Measurements from ENCODE around the gene PHF24.
"Not testable (repeated sequence)": the region's sequence is repeated elsewhere in the genome, so short reads cannot be mapped to it uniquely, and the experiment has no call there.

Gene PHF24

DNA sequence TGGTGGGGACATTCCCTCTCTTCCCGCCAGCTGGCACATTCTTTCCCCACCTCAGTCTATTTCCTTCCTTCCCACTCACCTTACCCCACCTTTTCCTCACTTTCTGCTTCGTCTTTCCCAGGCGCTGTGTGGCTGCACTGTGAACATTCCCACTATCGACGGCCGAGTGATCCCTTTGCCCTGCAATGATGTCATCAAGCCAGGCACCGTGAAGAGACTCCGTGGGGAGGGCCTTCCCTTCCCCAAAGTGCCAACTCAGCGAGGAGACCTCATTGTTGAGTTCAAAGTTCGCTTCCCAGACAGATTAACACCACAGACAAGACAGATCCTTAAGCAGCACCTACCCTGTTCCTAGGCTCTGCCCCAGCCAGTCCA, 38.8 kb downstream of the PHF24 start:
- peaks cover 8% of the 10 kb centered on the region for H3K4me1 Mint-ChIP-seq (ENCODE audit: low read depth)
- H3K27ac Mint-ChIP-seq: no peak overlapping the region
- H3K4me3 Mint-ChIP-seq: no peak overlapping the region
- H3K36me3 Mint-ChIP-seq (ENCODE audit: low read depth): peaks cover 3% of the 10 kb centered on the region
- no peaks in the 10 kb centered on the region for H3K9me3 Mint-ChIP-seq
- DNase-seq (ENCODE audit: low spot score): no peak
- H3K27me3 Mint-ChIP-seq (ENCODE audit: low read depth): no peaks in the 10 kb centered on the region

DNA sequence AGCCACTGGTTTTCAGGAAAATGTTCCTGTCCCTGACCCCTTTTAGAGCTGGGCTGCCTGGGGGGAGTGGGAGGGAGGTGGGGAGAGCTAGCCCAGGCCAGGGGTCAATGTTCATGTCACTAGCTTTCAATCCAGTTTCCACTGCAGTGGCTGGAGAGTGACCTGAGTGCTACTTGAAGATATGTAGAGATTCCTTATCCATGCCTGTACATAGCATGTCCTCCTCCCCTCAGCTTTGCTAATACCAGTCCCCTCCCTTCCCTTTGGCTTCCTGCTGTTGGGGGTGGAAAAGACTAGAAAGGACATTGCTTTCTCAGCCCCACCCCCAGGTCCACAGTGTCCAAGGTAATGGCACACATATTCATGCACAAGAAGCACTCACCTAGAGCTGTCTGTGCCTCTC, 39.3 kb downstream of the PHF24 start:
- Mint-ChIP-seq H3K9me3 (no peaks in the 10 kb centered on the region), H3K36me3 (ENCODE audit: low read depth) (peaks cover 3% of the 10 kb centered on the region), H3K27ac (no peak overlapping the region), H3K4me1 (ENCODE audit: low read depth) (peaks cover 7% of the 10 kb centered on the region), H3K27me3 (ENCODE audit: low read depth) (no peaks in the 10 kb centered on the region), H3K4me3 (no peak overlapping the region)
- no peak for DNase-seq (ENCODE audit: low spot score)

DNA sequence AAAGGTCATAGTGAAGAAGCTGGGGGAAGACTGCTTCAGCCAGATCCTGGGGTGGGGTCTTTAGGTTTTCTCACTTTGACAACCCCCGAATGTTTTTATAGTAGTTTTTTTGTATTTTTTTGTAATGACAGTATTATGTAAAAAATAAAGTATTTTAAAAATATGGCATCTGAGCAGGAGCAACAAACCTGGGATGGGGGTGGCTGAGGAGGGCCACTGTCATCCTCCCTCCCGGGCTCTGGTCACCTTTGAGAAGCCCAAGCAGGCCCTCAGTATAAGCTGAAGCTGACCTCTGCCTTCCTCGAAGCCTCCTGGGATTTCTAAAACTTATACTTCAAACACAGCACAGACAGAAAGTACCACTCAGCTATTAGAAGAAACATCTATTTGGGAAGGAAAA, 40.2 kb downstream of the PHF24 start:
- Mint-ChIP-seq H3K36me3 (ENCODE audit: low read depth) (peaks cover 3% of the 10 kb centered on the region), H3K4me1 (ENCODE audit: low read depth) (peaks cover 7% of the 10 kb centered on the region), H3K9me3 (no peaks in the 10 kb centered on the region), H3K4me3 (no peak overlapping the region), H3K27ac (no peak overlapping the region), H3K27me3 (ENCODE audit: low read depth) (no peaks in the 10 kb centered on the region)
- DNase-seq (ENCODE audit: low spot score): no peak

DNA sequence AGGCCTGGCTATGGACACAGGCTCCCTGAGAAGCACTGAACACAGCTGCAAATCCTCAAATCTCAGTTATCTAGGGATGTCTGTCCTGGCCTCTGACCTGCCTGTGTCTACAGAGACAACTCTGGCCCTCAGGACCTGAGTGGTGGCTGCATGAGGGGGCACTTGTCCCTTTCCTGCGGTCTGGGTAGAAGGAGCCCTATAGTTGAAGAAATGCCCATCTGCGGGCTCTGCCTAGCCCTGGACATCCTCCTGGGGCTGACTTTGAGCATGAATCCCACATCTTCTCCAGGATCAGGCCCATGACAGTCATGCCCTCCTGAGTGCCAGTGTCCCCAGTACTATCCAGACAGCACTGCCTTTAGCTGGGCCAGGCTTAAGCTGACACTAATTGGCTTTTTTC, 41.5 kb downstream of the PHF24 start:
- Mint-ChIP-seq H3K27ac (no peak overlapping the region), H3K36me3 (ENCODE audit: low read depth) (peaks cover 3% of the 10 kb centered on the region), H3K4me3 (no peak overlapping the region), H3K9me3 (no peaks in the 10 kb centered on the region), H3K27me3 (ENCODE audit: low read depth) (no peaks in the 10 kb centered on the region), H3K4me1 (ENCODE audit: low read depth) (peaks cover 7% of the 10 kb centered on the region)
- no peak for DNase-seq (ENCODE audit: low spot score)

- Mint-ChIP-seq H3K4me1 (ENCODE audit: low read depth) (peaks cover 7% of the 10 kb centered on the region), H3K4me3 (no peak overlapping the region)
These were observed 42.6 kb downstream of the PHF24 start for GRCh38 chr9:35000535-35001284.

GRCh38 chr9:35001285-35001677, 43.2 kb downstream of the PHF24 start:
- H3K27ac Mint-ChIP-seq: no peak overlapping the region
- no peaks in the 10 kb centered on the region for H3K9me3 Mint-ChIP-seq
- peaks cover 3% of the 10 kb centered on the region for H3K36me3 Mint-ChIP-seq (ENCODE audit: low read depth)
- H3K27me3 Mint-ChIP-seq (ENCODE audit: low read depth): no peaks in the 10 kb centered on the region
- no peak overlapping the region for H3K4me3 Mint-ChIP-seq
- DNase-seq (ENCODE audit: low spot score): no peak
- H3K4me1 Mint-ChIP-seq (ENCODE audit: low read depth): peaks cover 7% of the 10 kb centered on the region

More at GRCh38 chr9:35000535-35001284, 42.6 kb downstream of the PHF24 start:
- H3K27ac Mint-ChIP-seq: no peak overlapping the region
- DNase-seq (ENCODE audit: low spot score): no peak
- no peaks in the 10 kb centered on the region for H3K9me3 Mint-ChIP-seq
- no peaks in the 10 kb centered on the region for H3K27me3 Mint-ChIP-seq (ENCODE audit: low read depth)
- H3K36me3 Mint-ChIP-seq (ENCODE audit: low read depth): peaks cover 3% of the 10 kb centered on the region

GRCh38 chr9:35001803-35002502, 43.9 kb downstream of the PHF24 start:
- Mint-ChIP-seq H3K27ac (no peak overlapping the region), H3K9me3 (no peaks in the 10 kb centered on the region)

GRCh38 chr9:35002623-35003022, 44.5 kb downstream of the PHF24 start:
- Mint-ChIP-seq H3K27me3 (ENCODE audit: low read depth) (no peaks in the 10 kb centered on the region), H3K4me1 (ENCODE audit: low read depth) (peaks cover 5% of the 10 kb centered on the region), H3K27ac (no peak overlapping the region), H3K36me3 (ENCODE audit: low read depth) (no peaks in the 10 kb centered on the region), H3K9me3 (no peaks in the 10 kb centered on the region), H3K4me3 (no peak overlapping the region)
- DNase-seq (ENCODE audit: low spot score): no peak

More at GRCh38 chr9:35001803-35002502, 43.9 kb downstream of the PHF24 start:
- H3K27me3 Mint-ChIP-seq (ENCODE audit: low read depth): no peaks in the 10 kb centered on the region
- peaks cover 6% of the 10 kb centered on the region for H3K4me1 Mint-ChIP-seq (ENCODE audit: low read depth)
- no peak for DNase-seq (ENCODE audit: low spot score)
- no peak overlapping the region for H3K4me3 Mint-ChIP-seq
- peaks cover under 1% of the 10 kb centered on the region for H3K36me3 Mint-ChIP-seq (ENCODE audit: low read depth)

DNA sequence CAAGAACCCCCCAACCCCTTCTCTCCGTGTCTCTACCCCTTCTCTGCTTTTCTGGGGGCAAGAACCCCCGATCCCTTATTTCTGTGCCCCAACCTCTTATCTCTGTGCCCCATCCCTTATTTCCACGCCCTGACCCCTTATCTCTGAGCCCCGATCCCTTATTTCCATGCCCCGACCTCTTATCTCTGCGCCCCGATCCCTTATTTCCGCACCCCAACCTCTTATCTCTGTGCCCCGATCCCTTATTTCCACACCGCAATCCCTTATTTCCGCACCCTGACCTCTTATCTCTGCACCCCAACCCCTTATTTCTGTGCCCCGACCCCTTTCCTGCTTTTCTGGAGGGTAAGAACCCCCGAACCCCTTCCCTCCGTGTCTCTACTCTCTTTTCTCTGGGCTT, 46.2 kb downstream of the PHF24 start:
- not testable (repeated sequence) for H3K9me3 Mint-ChIP-seq; DNase-seq (ENCODE audit: low spot score); H3K27me3 Mint-ChIP-seq (ENCODE audit: low read depth); H3K36me3 Mint-ChIP-seq (ENCODE audit: low read depth); H3K4me1 Mint-ChIP-seq (ENCODE audit: low read depth); H3K27ac Mint-ChIP-seq; H3K4me3 Mint-ChIP-seq

DNA sequence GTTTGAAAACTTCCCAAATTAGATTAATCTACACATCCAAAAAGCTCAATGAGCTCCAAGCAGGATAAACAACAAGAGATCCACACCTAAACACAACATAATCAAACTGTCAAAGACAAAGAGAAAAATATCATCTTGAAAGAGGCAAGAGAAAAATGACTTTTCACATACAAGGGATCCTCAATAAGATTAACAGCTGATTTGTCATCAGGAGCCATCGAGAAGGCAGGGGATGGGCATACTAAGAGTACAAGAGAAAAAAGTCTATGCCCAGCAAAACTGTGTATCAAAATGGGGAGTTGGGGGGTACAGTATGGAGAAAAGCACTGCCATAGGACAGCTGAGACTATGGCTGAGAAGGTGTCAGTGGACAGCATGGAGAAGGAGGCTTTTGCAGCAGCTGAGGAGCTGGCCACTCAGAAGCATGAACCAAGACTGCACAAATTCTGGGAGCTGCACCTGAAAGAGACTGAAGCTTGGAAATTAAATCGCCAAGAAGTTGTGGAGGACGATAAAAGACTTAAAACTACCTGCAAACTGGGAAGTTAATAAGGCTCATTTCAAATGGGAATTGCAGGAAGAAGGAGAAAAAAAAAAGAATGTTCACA, 52.4 kb downstream of the PHF24 start:
- Mint-ChIP-seq H3K27ac (no peak overlapping the region), H3K9me3 (peaks cover 22% of the 10 kb centered on the region), H3K36me3 (ENCODE audit: low read depth) (peaks cover 8% of the 10 kb centered on the region), H3K27me3 (ENCODE audit: low read depth) (no peaks in the 10 kb centered on the region), H3K4me3 (no peak overlapping the region), H3K4me1 (ENCODE audit: low read depth) (peaks cover 5% of the 10 kb centered on the region)
- no peak for DNase-seq (ENCODE audit: low spot score)

DNA sequence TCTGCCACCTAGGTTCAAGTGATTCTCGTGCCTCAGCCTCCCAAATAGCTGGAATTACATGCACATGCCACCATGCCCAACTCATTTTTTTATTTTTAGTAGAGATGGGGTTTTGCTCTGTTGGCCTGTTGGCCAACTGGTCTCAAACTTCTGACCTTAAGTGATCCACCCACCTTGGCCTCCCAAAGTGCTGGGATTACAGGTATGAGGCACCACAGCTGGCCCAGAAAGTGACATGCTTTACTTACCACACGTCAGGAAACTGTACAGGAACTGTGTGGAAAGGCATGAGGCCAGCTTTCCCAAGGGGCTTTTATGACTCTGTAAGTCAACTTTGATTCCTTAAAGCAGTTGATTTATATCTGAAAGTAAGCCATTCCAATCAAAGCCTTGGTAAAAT, 56.4 kb downstream of the PHF24 start:
- H3K9me3 Mint-ChIP-seq: peaks cover 22% of the 10 kb centered on the region
- no peak overlapping the region for H3K27ac Mint-ChIP-seq
- no peak for DNase-seq (ENCODE audit: low spot score)
- H3K4me3 Mint-ChIP-seq: no peak overlapping the region
- H3K36me3 Mint-ChIP-seq (ENCODE audit: low read depth): peaks cover 8% of the 10 kb centered on the region
- H3K27me3 Mint-ChIP-seq (ENCODE audit: low read depth): no peaks in the 10 kb centered on the region
- peaks cover 5% of the 10 kb centered on the region for H3K4me1 Mint-ChIP-seq (ENCODE audit: low read depth)

DNA sequence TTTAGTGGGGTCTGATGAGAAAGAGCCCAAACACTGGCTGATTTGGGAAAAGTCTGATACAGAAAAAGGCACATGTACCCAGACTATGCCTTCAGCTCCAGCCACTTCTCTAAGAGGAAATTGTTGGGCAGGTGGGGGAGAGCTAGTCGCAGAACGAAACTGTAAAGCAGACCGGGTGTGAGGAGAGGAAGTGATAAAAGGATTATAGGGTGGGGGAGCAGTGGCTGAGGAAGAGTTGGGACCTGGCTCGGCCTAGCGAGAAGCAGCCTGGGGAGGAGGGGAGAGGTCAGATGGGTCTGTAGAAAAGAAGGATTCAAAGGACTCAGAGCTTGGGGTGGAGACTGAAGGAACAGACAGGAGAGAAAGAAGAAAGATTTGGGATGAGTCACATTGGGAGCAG, 65.4 kb downstream of the PHF24 start:
- H3K4me1 Mint-ChIP-seq (ENCODE audit: low read depth): peaks cover 22% of the 10 kb centered on the region
- not testable (repeated sequence) for DNase-seq (ENCODE audit: low spot score); H3K27me3 Mint-ChIP-seq (ENCODE audit: low read depth); H3K9me3 Mint-ChIP-seq; H3K27ac Mint-ChIP-seq; H3K4me3 Mint-ChIP-seq; H3K36me3 Mint-ChIP-seq (ENCODE audit: low read depth)

DNA sequence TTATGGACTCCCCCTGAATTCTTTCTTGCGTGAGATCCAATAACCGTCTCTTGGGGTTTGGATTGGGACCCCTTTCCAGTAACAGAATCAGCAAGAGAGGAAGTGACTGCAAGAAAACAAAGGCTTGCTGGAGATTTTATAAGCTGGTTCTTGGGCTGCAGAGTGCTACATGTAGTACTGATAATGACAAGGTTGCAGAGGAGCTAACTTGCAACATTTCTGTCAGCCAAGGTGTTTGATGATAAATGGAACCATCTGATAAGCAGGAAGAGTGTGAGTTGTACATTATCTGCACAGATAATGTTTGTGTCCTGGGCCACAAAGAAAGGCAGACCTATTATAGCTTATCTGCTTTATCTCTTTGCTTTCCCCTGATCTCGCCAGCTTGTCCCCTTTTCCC, 68.6 kb downstream of the PHF24 start:
- peaks cover 22% of the 10 kb centered on the region for H3K4me1 Mint-ChIP-seq (ENCODE audit: low read depth)
- H3K4me3 Mint-ChIP-seq: no peak overlapping the region
- H3K9me3 Mint-ChIP-seq: no peaks in the 10 kb centered on the region
- no peak overlapping the region for H3K27ac Mint-ChIP-seq
- H3K36me3 Mint-ChIP-seq (ENCODE audit: low read depth): peaks cover 2% of the 10 kb centered on the region
- no peak for DNase-seq (ENCODE audit: low spot score)
- H3K27me3 Mint-ChIP-seq (ENCODE audit: low read depth): no peaks in the 10 kb centered on the region

DNA sequence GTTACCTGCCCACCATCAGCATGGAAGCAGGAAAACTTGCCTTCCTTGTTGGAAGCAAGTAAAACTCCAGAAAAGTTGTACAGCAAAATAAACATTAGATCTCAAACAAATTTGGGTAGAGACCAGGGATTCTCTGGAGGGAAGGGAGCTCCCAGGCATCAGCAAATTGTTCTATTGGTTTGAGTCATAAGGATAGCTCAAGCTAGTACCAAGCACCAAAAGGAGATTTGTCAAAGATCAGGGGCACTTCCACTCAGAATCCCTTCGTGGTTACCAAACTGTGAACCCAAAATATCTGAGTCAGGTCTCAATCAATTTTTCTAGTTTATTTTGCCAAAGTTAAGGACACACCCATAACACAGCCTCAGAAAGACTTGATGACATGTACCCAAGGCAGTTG, 69.3 kb downstream of the PHF24 start:
- Mint-ChIP-seq H3K36me3 (ENCODE audit: low read depth) (peaks cover 2% of the 10 kb centered on the region), H3K27me3 (ENCODE audit: low read depth) (no peaks in the 10 kb centered on the region), H3K4me1 (ENCODE audit: low read depth) (peaks cover 22% of the 10 kb centered on the region), H3K27ac (no peak overlapping the region), H3K4me3 (no peak overlapping the region), H3K9me3 (no peaks in the 10 kb centered on the region)
- DNase-seq (ENCODE audit: low spot score): no peak
